GM12891 (cell line): ENCODE data around the gene SNX32.
"Not testable (repeated sequence)": the region's sequence is repeated elsewhere in the genome, so short reads cannot be mapped to it uniquely, and the experiment has no call there.

Experiments used
- PAX5 ChIP-seq: IDR thresholded peaks from 2 replicates; pipeline ENCODE4 v1.6.1; 2011; ENCODE audit warnings: low read length, moderate library complexity, mild to moderate bottlenecking; ENCODE audit not compliant: insufficient read depth, severe bottlenecking
- POLR2A ChIP-seq: IDR thresholded peaks from 2 replicates; pipeline ENCODE4 v1.6.1; 2011; ENCODE audit warnings: low read depth, low read length, control low read depth
- POLR2AphosphoS5 ChIP-seq: IDR thresholded peaks from 2 replicates; pipeline ENCODE4 v1.6.1; 2011; ENCODE audit warnings: low read depth, low read length, control low read depth
- POU2F2 ChIP-seq: IDR thresholded peaks from 2 replicates; pipeline ENCODE4 v1.6.1; 2011; ENCODE audit warnings: low read depth, mild to moderate bottlenecking, control low read depth, low read length, moderate library complexity
- SPI1 ChIP-seq: IDR thresholded peaks from 2 replicates; pipeline ENCODE4 v1.6.1; 2011; ENCODE audit warnings: low read depth, low read length, control low read depth
- TAF1 ChIP-seq: IDR thresholded peaks from 2 replicates; pipeline ENCODE4 v1.6.1; 2011; ENCODE audit warnings: low read depth, low read length, control low read depth

GRCh38 chr11:65832231-65832630, 1.5 kb upstream of the SNX32 start:
- not testable (repeated sequence) for TF ChIP-seq TAF1, POLR2AphosphoS5, POLR2A, SPI1, PAX5, POU2F2
